Prostate gland (tissue), 2 donors: ENCODE measurements around the gene CEP85L. TPM values are rescaled to one million over a fixed set of nuclear protein-coding genes. Genes with fewer than 3 reads are reported as not detected.

ENCODE experiments used
- DNase-seq: peaks from one replicate; pipeline ENCODE4 v3.0.0-alpha.2; 2019; ENCODE audit warnings: low spot score
- H3K27ac ChIP-seq, 2 donors: fragments of 200-600 bp; sonication (generic); 2 replicates each; pipeline ENCODE4 v1.5.1; 2017 to 2019
- H3K27me3 ChIP-seq: fragments of 200-600 bp; sonication (generic); replicated peaks from 2 replicates; pipeline ENCODE4 v1.5.1; 2019; ENCODE audit not compliant: insufficient read depth
- H3K36me3 ChIP-seq, 2 donors: fragments of 200-600 bp; sonication (generic); 1 replicate in 1 of 2; 2 replicates in 1 of 2; pipeline versions ENCODE4 v1.5.1 to v1.8.1; 2017 to 2019
- H3K4me1 ChIP-seq: fragments of 200-600 bp; sonication (generic); replicated peaks from 2 replicates; pipeline ENCODE4 v1.5.1; 2019
- H3K4me3 ChIP-seq, 2 donors: fragments of 200-600 bp; sonication (generic); 2 replicates each; pipeline ENCODE4 v1.5.1; 2017 to 2019
- H3K9me3 ChIP-seq: fragments of 200-600 bp; sonication (generic); 2 replicates; pipeline ENCODE4 v1.5.1; 2017
- POLR2A ChIP-seq: fragments of 450-650 bp; IDR thresholded peaks from one replicate; pipeline ENCODE4 v1.6.1; 2016; ENCODE audit warnings: antibody characterized with exemption, mild to moderate bottlenecking
- POLR2AphosphoS5 ChIP-seq: sonication (generic); formaldehyde crosslinking; IDR thresholded peaks from one replicate; pipeline ENCODE4 v1.6.1; 2017; ENCODE audit warnings: antibody characterized with exemption
- WGBS: methylation state at CpG from one replicate; pipeline ENCODE4 v1.1.5; 2018; 5-methylcytosine and 5-hydroxymethylcytosine counted together
- intact Hi-C: fragments of 100-400 bp; cut with DNase I; formaldehyde crosslinking; loops from one replicate; pipeline ENCODE4 v1.14.2; 2022
- total RNA-seq, 2 donors: library from RNA; depleted of rRNA; stranded (reverse); fragments of >200 nt; gene quantifications; one replicate each; pipeline ENCODE4 v1.1.0, GENCODE V29; 2016
- TF ChIP-seq, protein P1 (sequence below), 4 experiments: fragments of 200-600 bp in 2 of 4; fragments of 450-650 bp in 2 of 4; sonication (generic) in 2 of 4; IDR thresholded peaks; 1 replicate in 3 of 4; 2 replicates in 1 of 4; pipeline ENCODE4 v1.5.1; 2016 to 2019; ENCODE audit warnings: antibody characterized with exemption in 4 of 4, mild to moderate bottlenecking in 2 of 4, moderate library complexity in 2 of 4

The CEP85L gene
- total RNA-seq, 2 donors from 2014 or later = 2.7 to 33.5 TPM

GRCh38 chr6:118589649-118590365, 61.6 kb downstream of the CEP85L start:
- Histone ChIP-seq H3K27ac (no peak overlapping the region), H3K4me3 (no peak overlapping the region), H3K27me3 (no peaks in the 10 kb centered on the region), H3K4me1 (no peaks in the 10 kb centered on the region), H3K9me3 (no peaks in the 10 kb centered on the region), H3K36me3 (no peaks in the 10 kb centered on the region)
- 47% methylated on average over 6 of the region's 6 CpGs for WGBS
- intact Hi-C loops = no loop called here
- TF ChIP-seq, protein P1, sequence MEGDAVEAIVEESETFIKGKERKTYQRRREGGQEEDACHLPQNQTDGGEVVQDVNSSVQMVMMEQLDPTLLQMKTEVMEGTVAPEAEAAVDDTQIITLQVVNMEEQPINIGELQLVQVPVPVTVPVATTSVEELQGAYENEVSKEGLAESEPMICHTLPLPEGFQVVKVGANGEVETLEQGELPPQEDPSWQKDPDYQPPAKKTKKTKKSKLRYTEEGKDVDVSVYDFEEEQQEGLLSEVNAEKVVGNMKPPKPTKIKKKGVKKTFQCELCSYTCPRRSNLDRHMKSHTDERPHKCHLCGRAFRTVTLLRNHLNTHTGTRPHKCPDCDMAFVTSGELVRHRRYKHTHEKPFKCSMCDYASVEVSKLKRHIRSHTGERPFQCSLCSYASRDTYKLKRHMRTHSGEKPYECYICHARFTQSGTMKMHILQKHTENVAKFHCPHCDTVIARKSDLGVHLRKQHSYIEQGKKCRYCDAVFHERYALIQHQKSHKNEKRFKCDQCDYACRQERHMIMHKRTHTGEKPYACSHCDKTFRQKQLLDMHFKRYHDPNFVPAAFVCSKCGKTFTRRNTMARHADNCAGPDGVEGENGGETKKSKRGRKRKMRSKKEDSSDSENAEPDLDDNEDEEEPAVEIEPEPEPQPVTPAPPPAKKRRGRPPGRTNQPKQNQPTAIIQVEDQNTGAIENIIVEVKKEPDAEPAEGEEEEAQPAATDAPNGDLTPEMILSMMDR (IDR thresholded peaks at IDR 0.05) = no peak
- TF ChIP-seq POLR2A (no peak), POLR2AphosphoS5 (no peak)
- DNase-seq = no peak

DNA sequence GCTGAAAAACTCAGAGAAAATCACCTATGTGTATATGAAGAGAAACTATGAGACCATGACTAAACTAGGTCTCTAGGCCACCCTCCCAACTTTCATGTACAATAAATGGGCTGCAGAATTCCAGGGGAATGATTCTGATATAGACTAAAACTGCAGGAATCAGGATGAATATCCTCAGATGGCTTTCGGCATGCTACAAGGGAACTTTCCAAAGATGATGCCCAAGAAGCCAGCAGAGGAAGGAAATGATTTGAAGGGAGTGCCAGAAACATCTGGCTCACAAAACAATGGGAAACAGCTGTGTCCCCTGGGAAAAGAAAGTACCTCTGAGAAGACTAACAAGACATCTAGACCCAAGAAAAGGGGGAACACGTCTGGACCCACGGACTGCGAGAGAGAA, 62.2 kb downstream of the CEP85L start:
- no peaks in the 10 kb centered on the region for H3K27me3 ChIP-seq
- H3K4me3 ChIP-seq = no peak overlapping the region
- H3K9me3 ChIP-seq = no peaks in the 10 kb centered on the region
- H3K36me3 ChIP-seq = no peaks in the 10 kb centered on the region
- intact Hi-C loops = no loop called here
- H3K27ac ChIP-seq = no peak overlapping the region
- WGBS = 66% methylated on average over 4 of the region's 4 CpGs
- H3K4me1 ChIP-seq = no peaks in the 10 kb centered on the region
- no peak for DNase-seq
- TF ChIP-seq, protein P1 (IDR thresholded peaks at IDR 0.05) = no peak
- TF ChIP-seq POLR2A (no peak), POLR2AphosphoS5 (no peak)

DNA sequence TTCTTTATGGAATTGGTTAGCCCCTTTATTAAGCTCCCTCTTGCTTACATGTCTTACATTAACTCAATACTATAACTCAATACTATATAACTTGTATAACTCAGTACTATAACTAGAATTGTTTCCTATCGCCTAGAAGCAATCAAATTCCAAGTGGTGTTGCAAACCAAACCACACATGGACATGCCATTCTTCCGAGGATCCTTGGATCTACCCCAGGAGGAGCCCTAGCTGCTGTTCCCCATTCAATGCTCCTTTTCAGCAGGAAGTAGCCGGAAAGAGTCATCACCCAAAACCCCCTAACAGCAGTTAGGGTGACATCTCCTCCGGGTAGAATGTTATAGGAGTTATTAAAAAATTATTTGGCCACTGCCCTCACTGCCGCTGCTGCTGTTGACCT, 62.8 kb downstream of the CEP85L start:
- no peak for DNase-seq
- H3K4me3 ChIP-seq = no peak overlapping the region
- no peaks in the 10 kb centered on the region for H3K27me3 ChIP-seq
- H3K36me3 ChIP-seq = no peaks in the 10 kb centered on the region
- TF ChIP-seq, protein P1 (IDR thresholded peaks at IDR 0.05) = no peak
- no peak for TF ChIP-seq POLR2AphosphoS5
- TF ChIP-seq POLR2A = no peak
- intact Hi-C loops = no loop called here
- 93% methylated on average over 5 of the region's 5 CpGs for WGBS
- no peak overlapping the region for H3K27ac ChIP-seq
- no peaks in the 10 kb centered on the region for H3K4me1 ChIP-seq
- no peaks in the 10 kb centered on the region for H3K9me3 ChIP-seq

GRCh38 chr6:118586746-118587485, 64.5 kb downstream of the CEP85L start:
- H3K36me3 ChIP-seq = no peaks in the 10 kb centered on the region
- H3K27ac ChIP-seq = no peak overlapping the region
- intact Hi-C loops = no loop called here
- H3K4me3 ChIP-seq = no peak overlapping the region
- no peak for TF ChIP-seq POLR2A
- no peak for TF ChIP-seq POLR2AphosphoS5
- TF ChIP-seq, protein P1 (IDR thresholded peaks at IDR 0.05) = no peak
- no peaks in the 10 kb centered on the region for H3K9me3 ChIP-seq
- WGBS = 87% methylated on average over 5 of the region's 5 CpGs
- DNase-seq = no peak
- H3K27me3 ChIP-seq = no peaks in the 10 kb centered on the region
- no peaks in the 10 kb centered on the region for H3K4me1 ChIP-seq

DNA sequence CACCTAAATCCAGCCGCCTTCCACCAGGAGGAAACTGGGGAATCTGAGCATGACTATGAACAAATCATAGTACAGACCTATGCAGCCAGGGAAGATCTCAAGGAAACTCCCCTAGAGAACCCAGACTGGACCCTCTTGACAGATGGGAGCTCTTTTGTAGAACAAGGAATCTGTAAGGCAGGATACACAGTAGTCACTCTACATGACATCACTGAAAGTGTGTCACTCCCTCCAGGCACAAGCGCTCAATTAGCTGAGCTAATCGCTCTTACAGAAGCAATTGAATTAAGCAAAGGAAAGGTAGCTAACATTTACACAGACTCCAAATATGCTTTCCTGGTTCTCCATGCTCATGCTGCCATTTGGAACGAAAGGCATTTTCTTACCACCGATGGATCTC, 66.5 kb downstream of the CEP85L start:
- intact Hi-C loops = loop anchor here (5.0 kb wide), 1 partner anchor 303 kb away; no protein-coding TSS in a partner anchor
- WGBS = 97% methylated on average over 5 of the region's 5 CpGs

More for the DNA sequence above, 66.5 kb downstream of the CEP85L start:
- H3K9me3 ChIP-seq = no peaks in the 10 kb centered on the region
- H3K4me3 ChIP-seq = no peak overlapping the region
- no peak overlapping the region for H3K27ac ChIP-seq
- DNase-seq = no peak
- no peaks in the 10 kb centered on the region for H3K4me1 ChIP-seq
- H3K36me3 ChIP-seq = no peaks in the 10 kb centered on the region
- TF ChIP-seq POLR2AphosphoS5 = no peak
- TF ChIP-seq, protein P1 (IDR thresholded peaks at IDR 0.05) = no peak
- no peak for TF ChIP-seq POLR2A
- no peaks in the 10 kb centered on the region for H3K27me3 ChIP-seq
